SKM-1 treated with dmso at 0.1 percent for 144 hours (cell line): Measurements from ENCODE around the gene CACFD1.

Experiments
- DNase-seq: peaks from one replicate; lab custom pipeline; 2025; ENCODE audit not compliant: unreplicated experiment; lab: John Stamatoyannopoulos, UW

Gene CACFD1

DNA sequence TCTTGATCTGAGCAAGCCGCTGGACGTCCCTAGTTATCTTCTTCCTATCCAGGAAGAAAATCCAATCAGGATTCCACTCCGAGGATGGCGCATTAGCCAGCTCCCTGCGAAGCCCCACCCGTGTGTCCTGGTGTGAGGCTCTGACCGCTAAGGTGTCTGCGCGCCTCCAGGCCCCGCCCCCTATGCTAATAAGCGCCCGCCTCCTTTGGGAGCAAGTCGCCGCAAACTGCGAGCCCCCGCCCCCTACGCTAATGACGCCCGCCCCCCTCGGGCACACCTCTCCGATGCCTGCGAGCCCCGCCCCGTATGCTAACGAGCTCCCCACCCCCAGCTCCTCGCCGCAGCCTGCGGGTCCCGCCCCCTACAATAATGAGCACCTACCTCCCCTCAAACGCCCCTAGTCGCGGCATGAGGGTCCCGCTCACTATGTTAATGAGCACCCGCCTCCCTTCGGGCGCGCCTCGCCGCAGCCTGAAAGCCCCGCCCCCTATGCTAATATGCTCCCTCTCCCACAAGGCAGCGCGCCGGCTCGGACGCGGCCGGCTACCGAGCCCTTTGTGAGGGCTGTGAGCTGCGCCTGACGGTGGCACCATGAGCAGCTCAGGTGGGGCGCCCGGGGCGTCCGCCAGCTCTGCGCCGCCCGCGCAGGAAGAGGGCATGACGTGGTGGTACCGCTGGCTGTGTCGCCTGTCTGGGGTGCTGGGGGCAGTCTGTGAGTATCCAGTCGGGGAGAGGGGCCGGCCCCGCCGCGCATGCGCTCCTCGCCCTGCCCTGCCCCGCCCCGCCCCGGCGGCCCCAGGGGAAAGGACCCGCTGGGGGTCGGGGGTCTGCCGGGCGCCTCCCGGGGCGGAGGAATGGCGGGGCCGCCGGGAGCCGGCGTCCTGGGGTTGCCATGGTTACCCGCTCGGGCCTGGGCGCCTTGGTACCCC lies at the start of gene CACFD1:
Gene CACFD1 (plus strand): TSS at position 503 of the 929 bp plus-strand sequence. CDS start 89 bp downstream, at position 592.
- DNase-seq, result peak; percentile 85

GRCh38 chr9:133415170-133415569 lies 44.6 kb upstream of the CACFD1 start:
- no peak for DNase-seq

GRCh38 chr9:133417541-133418461 lies 42.0 kb upstream of the CACFD1 start, which contains the start of gene REXO4:
Gene REXO4 (minus strand): TSS chr9:133418010. CDS start chr9:133417844, 166 bp downstream.
- peak; percentile 82 for DNase-seq

- no peak for DNase-seq
Measured at GRCh38 chr9:133419005-133419404, 40.8 kb upstream of the CACFD1 start.

- no peak for DNase-seq
Measured at GRCh38 chr9:133420392-133420827, 39.4 kb upstream of the CACFD1 start.

- DNase-seq, result no peak
Measured at GRCh38 chr9:133421615-133422542, 37.9 kb upstream of the CACFD1 start, which contains the start of gene ADAMTS13. Gene ADAMTS13 (plus strand): TSS chr9:133422367. CDS start chr9:133422444, 77 bp downstream.

- no peak for DNase-seq
Measured at GRCh38 chr9:133423216-133423615, 36.6 kb upstream of the CACFD1 start.

DNA sequence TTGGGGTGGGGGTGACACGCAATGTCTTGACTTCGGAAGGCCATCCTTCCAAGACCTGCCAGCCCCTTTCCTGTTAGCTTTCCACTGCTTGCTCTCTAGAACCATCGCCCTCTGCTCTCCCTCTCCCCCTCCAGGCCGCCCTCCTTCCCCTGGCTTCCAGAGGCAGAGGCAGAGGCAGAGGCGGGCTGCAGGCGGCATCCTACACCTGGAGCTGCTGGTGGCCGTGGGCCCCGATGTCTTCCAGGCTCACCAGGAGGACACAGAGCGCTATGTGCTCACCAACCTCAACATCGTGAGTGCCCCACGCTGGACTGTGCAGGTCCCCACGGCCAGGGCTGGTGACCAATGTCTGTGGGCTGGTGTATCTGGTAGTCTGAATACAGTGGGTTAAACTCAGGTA lies 35.6 kb upstream of the CACFD1 start:
- DNase-seq, result no peak

DNA sequence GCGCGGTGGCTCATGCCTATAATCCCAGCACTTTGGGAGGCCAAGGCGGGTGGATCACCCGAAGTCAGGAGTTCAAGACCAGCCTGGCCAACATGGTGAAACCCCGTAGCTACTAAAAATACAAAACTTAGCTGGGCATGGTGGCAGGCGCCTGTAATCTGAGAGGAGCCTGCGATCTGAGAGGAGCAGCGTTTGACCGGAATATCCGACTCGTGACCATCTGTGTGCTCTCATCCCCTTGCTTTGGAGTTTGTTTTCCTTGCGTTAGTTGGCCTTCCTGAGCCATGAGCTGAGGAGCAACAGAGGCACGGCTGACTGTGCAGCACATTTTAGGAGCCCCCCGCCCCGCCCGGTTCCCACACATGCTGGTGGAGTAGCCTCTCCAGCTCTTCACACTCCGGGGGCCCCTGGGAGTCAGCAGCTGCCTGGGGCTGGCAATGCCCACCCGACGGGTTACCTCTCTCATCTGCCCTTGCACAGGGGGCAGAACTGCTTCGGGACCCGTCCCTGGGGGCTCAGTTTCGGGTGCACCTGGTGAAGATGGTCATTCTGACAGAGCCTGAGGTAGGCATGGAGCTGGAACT lies 34.6 kb upstream of the CACFD1 start:
- DNase-seq, result no peak

DNA sequence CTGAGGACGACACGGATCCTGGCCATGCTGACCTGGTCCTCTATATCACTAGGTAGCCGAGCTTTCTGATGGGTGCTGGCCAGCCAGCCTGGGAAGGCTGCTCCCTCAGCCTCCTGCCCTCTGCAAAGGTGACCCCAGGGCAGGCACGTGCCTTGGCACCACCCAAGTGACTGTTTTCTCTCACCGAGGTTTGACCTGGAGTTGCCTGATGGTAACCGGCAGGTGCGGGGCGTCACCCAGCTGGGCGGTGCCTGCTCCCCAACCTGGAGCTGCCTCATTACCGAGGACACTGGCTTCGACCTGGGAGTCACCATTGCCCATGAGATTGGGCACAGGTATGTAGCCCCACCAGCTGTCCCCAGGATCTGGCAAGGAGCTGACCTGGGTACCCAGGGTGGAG lies 33.8 kb upstream of the CACFD1 start:
- no peak for DNase-seq

DNA sequence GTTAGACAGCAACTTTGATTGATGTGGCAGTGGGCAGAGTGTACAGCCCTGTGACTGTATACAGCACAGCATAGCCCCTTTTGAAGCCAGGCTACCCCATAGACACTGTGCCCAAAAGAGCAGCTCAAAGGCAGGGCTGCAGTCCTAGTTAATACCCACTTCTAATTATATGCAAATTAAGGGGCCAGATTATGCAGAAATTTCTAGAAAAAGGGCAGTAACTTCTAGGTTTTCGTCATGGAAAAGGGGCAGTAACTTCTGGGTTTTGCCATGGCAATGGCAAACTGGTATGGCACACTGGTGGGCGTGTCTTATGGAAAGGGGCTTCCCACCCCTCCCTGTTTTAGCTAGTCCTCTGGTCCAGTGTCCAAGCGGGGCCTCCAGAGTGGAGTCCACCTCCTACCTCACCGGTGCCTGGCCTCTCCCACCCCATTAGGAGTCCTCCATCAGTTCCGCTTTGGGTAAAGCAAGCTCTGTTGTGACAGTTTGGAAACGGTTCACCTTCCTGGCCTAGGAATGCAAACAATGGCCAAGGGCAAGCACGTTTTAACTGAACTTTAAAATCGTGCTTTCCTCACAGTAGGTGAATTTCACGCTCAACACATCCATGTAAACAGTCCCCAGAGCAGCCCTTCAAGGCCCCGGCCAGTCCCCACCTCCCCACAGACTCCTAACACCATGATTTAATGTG lies 32.0 kb upstream of the CACFD1 start:
- DNase-seq, result no peak

DNA sequence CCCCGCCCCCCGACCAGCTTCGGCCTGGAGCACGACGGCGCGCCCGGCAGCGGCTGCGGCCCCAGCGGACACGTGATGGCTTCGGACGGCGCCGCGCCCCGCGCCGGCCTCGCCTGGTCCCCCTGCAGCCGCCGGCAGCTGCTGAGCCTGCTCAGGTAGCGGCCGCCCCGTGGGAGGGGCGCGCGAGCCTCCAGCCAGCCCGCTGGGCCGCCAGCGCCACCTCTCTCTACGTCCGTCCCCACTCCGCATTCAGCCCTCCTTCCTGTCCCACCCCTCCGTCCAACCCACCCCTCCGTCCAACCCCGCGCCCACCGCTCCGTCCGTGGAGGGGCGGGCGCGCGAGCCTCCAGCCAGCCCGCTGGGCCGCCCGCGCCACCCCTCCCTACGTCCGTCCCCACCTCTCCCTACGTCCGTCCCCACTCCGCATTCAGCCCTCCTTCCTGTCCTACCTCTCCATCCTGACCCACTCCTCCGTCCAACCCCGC lies 31.1 kb upstream of the CACFD1 start:
- no peak for DNase-seq

DNA sequence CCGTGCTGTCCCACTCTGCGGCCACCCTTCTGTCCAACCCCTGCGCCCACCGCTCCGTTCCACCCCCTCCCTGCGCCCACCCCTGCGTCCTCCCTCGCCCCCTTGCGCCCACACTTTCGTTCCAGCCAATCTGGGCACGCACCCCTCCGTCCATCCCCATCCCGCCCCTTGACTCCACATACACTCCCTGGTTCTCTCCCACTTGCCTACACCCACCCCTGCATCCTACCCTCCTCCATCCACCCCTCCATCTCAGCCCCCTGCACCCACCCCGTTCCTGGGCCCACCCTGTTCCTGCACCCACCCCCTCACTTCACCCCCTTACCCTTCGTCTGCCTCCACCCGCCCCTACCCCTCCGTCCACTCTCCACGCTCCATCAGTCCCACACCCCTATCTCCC lies 30.6 kb upstream of the CACFD1 start:
- DNase-seq, result no peak

DNA sequence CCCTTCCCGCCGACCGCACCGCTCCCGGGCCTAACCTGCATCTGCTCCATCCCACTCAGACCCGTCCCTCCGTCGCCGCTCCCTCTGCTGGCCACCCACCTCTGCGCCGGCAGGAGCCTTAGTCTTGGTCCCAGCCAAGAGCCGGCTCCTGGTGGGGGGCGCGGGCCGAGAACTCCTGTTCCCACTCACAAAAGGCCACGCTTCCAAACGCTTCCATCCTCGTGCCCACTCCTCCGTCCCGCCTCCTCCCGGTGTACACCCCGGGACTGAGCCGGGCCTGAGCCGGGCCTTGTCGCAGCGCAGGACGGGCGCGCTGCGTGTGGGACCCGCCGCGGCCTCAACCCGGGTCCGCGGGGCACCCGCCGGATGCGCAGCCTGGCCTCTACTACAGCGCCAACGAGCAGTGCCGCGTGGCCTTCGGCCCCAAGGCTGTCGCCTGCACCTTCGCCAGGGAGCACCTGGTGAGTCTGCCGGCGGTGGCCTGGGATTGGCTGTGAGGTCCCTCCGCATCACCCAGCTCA lies 30.1 kb upstream of the CACFD1 start:
- no peak for DNase-seq

GRCh38 chr9:133430244-133430643 lies 29.5 kb upstream of the CACFD1 start:
- peak; percentile 31 for DNase-seq

- DNase-seq, result no peak
Measured at GRCh38 chr9:133433351-133433843, 26.4 kb upstream of the CACFD1 start.

DNA sequence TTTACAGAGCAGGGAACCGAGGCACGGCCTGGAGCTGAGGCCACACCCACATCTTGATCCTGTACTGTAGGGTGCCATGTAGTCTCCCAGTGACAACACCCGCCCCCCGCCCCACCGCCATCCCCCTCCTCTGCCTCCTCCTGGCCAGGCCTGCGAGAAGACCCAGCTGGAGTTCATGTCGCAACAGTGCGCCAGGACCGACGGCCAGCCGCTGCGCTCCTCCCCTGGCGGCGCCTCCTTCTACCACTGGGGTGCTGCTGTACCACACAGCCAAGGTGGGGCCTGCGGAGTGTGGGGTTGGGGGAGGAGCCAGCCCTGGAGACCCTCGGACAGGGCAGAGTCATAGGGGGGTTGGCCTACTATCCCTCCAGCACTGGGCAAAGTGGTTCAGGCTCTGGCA lies 23.1 kb upstream of the CACFD1 start:
- DNase-seq, result no peak

- DNase-seq, result no peak
Measured at GRCh38 chr9:133437753-133438531, 21.8 kb upstream of the CACFD1 start.
